Peyer's patch (tissue), 4 donors: Measurements from ENCODE around the gene OPCML.

Source experiments
- CTCF ChIP-seq, 6 experiments: fragments of 450-650 bp in 4 of 6; fragments of 200-600 bp in 2 of 6; sonication (generic) in 1 of 6; IDR thresholded peaks; one replicate each; pipeline ENCODE4 v1.5.1; 2017 to 2019; ENCODE audit warnings: antibody characterized with exemption in 6 of 6, mild to moderate bottlenecking in 3 of 6, moderate library complexity in 1 of 6
- POLR2A ChIP-seq, 2 donors: fragments of 450-650 bp; IDR thresholded peaks; one replicate each; pipeline ENCODE4 v1.5.1; 2017; ENCODE audit warnings: antibody characterized with exemption in 2 of 2, mild to moderate bottlenecking in 2 of 2, moderate library complexity in 2 of 2

DNA sequence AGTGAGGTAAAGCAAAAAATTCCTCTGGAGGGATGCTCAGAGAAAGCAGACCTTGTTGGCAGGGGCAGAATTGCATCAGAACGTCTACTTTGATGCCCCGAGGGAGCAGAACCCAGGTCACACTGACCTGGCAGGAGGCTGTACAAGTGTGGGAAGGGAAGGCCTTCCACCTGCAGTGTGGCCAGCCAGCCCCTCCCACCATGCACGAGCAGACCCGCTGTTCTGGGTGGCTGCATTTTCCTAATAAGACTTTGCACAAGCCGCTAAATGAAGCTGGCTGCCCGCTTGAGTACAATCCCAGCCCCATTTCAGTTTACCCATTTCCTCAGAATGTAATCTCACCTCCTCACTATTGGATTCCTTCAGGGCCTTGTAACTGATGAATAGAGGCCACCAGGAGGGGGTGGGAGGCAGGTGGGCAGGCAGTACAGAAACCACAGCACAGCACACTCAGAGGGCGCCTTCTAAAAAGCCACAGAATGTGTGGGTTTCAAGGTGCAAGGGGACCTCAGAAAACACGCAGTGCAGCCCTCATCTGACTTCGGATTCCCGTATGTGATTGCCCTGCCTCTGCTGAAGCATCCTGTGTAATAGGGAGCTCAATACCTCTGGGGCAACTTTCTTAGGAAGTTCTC is 316.6 kb downstream of the OPCML start:
- no peak for TF ChIP-seq CTCF (IDR thresholded peaks at IDR 0.05)
- TF ChIP-seq POLR2A (IDR thresholded peaks at IDR 0.05) = no peak
